Measurements from ENCODE around the gene TMEM54.

The TMEM54 gene

DNA sequence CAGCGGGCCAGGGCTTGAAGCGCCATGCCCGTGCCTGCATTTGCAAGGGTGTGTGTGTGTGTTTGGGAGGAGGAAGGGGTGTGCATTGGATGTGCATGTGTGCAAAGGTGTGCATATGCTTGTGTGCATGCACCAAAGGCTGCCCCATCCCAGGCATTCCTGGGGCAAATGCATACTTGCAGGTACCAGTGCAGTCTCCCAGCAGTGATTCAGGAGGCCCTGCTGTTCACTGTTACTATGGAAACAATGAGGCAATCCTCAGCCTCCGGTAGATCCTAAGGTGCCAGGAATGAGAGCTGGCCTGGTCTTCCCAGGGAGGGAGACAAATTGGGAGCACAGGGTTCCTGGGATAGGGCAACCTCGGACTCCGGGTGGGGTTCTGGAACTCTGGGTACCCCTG is 23.0 kb downstream of the TMEM54 start:
- FAIRE-seq, result no peak

DNA sequence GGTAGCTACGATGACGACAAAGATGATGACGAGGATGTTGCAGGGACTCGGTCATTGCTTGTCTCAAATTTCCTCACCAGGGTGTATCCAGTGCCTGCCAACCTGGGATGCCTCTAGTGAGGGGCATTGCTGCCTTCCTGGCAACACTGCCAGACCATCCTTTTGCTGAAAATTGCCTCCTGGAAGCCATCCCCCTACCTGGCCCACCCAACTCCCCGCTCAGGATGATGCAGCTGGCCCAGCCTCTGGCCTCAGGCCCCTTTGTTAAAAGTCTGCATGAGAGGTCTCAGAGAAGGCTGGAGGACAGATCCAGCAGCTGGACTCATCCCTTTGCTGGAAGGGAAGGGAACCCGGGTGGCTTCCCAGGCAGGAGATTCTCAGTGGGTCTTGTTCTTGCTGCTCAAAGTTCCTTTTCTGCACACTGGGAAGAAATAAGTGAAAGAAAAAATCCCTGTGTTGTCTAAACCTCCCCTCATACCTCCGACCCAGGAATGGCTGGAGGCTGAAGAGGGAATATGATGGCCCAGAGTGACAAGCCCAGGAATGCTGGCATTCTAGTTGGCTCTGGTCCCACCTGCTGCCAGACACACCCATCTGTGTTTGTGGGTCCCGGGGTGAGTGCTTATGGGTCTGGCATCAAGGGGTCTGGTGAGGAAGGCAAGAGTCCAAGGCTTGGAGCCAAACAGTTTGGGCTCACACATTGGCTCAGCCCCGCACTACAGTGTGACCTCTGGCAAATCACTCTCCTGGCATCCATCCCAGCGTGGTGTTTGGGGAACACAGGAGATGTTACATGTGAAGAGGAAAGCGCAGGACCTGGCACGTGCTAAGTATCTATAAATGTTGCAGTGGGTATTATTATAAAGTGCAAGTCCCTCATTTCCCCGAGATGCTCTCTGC is 23.7 kb downstream of the TMEM54 start:
- FAIRE-seq, result no peak

DNA sequence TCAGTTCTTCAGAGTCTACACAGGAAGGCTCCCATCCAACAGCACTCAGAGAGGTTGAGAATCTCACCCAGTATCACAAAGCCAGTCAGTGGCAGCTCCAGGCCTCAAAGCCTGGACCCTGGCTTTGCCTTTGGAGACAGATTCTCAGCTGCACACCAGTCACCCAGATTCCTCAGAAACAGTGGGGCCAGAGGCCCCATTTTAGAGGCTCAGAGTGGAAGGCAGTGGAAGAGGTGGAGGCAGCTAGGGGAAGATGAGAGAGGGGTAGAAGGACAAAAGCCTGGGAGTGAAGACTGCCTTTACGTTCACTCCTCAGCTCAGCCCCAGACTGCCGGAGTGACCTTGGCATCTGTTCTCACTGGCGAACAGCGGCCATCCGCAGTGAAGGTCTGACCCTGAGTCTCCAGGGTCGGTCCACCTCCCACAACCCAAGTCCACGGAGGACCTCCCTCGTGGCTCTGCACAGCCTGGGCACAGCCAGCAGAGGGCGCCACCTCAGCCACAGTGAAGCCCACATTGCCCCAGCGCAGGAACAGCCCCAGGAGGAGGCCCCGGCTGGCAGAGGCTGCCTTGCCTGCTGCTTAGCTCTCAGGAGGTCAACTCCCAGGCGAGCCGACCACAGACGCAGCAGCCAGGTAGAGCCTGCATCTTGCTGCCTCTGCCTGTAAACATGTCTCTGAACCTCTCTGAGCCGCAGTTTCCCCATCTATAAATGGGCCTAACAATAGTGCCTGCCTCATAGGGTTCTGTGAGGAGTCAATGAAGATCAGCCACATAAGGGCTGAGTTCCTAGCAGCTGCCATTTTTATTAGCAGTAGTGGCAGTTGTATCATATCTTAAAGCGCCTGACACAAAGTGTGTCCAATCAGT is 24.6 kb downstream of the TMEM54 start:
- FAIRE-seq, result no peak

DNA sequence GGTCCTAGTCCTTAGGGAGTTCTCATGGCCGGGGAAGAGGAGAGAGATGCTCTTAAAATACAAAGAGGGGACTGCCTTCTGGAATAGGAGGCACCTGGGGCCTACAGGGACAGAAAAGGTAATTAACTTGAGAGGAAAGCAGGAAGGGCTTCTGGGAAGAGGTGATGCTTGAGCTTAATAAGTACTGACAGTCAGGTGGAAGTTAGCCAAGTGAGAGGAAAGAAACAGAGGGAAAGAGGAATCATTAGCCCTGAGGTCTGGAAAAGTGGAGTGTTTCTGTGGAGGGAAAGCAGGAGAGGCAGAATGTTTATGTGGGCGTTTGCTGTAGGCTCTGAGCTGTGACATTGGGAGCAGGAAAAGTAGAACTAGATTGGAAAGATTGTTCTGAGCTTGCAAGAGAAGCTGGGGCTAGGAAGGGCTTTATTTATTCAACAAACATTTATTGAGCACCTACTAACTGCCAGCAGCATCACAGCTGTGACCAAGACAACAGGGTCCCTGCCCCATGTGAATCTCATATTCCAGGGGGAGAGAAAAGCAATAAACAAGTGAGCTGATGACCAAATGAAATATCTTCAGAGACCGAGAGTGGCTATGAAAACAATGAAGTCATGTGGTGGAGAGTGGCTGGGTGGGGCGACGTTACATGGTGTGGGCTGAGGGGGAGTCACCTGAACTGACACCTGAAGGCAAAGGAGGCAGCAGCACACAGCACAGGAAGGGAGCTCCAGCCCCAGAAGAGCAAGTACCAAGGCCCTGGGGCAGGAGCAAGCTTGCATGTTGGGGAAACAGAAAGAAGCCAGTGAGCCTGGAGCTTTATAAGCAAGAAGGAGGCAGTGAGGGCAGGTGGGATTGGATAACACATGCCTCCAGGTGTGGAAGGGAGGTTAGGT is 26.1 kb downstream of the TMEM54 start:
- FAIRE-seq, result no peak

DNA sequence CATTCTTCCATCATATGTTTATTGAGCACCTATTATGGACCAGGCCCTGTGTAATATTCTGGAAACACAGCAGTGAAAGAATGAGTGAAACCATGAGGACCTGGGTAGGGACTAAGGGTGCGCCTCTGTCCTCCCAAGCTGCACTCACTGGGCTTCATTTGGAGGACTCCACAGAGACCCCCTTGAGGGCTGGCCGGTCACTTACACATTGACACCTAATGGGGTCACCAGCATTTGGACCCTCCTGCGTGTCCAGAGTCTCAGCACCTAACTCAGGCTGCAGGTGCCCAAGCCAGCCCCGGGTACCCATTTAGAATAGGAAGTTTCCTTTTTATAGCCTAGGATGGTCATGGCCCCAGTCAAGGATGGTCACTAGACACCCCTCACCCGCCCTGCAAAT is 27.7 kb downstream of the TMEM54 start:
- FAIRE-seq, result no peak

- FAIRE-seq, result no peak
These were observed 29.1 kb downstream of the TMEM54 start for GRCh38 chr1:32872192-32872460.

GRCh38 chr1:32871364-32872191 is 29.6 kb downstream of the TMEM54 start:
- no peak for FAIRE-seq

- FAIRE-seq, result no peak
These were observed 30.4 kb downstream of the TMEM54 start, which contains the start of gene FNDC5 for GRCh38 chr1:32870615-32871363. TSS of gene FNDC5 (minus strand) at chr1:32870912.

GRCh38 chr1:32869923-32870614 is 31.1 kb downstream of the TMEM54 start:
- FAIRE-seq, result no peak

GRCh38 chr1:32868806-32869455 is 32.3 kb downstream of the TMEM54 start:
- no peak for FAIRE-seq

DNA sequence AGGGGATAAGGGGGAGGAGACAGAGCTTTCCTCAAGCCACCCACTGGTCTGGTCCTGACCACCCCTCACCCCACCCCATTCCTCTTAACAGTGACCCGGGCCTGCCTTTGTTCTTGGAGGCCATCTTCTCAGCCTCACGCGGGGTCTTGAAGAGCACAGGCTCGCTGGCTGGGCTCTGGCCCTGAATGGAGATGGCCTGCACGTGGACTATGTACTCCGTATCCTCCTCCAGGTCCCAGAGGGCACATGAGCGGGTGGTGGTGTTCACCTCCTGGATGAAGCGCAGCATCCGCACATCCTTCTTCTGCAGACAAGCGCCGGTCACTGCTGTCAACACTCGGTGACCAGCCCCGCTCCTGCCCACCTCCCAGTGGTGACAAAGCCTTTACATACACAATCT is 33.1 kb downstream of the TMEM54 start:
- FAIRE-seq, result no peak

- FAIRE-seq, result no peak
These were observed 33.5 kb downstream of the TMEM54 start for GRCh38 chr1:32867671-32868070.

DNA sequence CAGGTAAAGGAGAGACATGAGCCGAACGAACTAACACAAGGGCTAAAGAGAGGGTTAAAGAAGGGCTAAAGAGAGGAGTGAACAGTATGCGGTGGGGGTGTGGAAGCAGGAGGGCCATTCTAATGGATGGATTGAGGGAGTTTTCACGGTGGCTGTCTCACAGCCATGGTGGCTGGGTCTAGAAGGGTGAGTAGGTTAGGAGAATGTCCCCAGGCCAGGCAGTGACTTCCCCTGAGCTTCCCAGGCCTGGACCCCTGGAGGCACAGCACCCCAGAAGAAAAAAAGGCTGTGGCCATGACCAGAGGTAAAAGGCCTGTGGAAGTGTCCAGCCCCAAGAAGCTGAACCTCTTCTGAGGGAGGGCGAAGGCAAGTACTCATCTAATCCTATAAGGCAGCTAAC is 34.0 kb downstream of the TMEM54 start:
- FAIRE-seq, result no peak

- FAIRE-seq, result no peak
These were observed 35.4 kb downstream of the TMEM54 start for GRCh38 chr1:32865639-32866405.

- FAIRE-seq, result no peak
These were observed 36.7 kb downstream of the TMEM54 start for GRCh38 chr1:32864375-32865019.

- FAIRE-seq, result no peak
These were observed 37.3 kb downstream of the TMEM54 start for GRCh38 chr1:32863881-32864245.

- no peak for FAIRE-seq
These were observed 37.8 kb downstream of the TMEM54 start for GRCh38 chr1:32863218-32863880.
